GM12874 (cell line): Measurements from ENCODE around the gene ETNK1.

ENCODE experiments used
- TF ChIP-seq, protein P1 (sequence below): IDR thresholded peaks from 2 replicates; pipeline ENCODE4 v1.5.1; 2011; ENCODE audit warnings: low read depth, mild to moderate bottlenecking, control low read depth, low read length, moderate library complexity; ENCODE audit not compliant: insufficient read depth

The ETNK1 gene

DNA sequence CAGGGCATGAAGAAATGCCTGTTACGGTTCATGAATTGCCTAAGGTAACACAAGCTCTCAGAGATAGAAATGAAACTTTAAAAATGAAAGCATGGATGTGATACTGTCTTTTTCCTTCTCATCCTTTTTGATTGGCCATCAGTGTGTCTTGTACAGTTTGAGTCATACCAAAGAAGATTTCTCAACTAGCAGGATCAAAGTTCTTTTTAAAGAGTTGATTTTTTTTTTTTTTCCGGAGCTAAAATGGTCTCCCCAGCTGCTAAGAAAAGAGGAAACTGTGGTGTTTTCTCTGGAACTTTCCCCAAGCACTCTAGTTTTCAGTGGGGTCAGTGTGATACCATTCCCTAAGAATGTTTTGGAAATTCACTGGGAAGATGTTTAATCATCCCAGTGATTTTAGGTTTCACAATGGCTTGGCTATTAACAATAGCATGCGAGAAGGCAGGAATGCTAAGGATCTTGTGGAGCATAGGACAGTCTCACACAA lies 105.0 kb downstream of the ETNK1 start:
- TF ChIP-seq, protein P1, sequence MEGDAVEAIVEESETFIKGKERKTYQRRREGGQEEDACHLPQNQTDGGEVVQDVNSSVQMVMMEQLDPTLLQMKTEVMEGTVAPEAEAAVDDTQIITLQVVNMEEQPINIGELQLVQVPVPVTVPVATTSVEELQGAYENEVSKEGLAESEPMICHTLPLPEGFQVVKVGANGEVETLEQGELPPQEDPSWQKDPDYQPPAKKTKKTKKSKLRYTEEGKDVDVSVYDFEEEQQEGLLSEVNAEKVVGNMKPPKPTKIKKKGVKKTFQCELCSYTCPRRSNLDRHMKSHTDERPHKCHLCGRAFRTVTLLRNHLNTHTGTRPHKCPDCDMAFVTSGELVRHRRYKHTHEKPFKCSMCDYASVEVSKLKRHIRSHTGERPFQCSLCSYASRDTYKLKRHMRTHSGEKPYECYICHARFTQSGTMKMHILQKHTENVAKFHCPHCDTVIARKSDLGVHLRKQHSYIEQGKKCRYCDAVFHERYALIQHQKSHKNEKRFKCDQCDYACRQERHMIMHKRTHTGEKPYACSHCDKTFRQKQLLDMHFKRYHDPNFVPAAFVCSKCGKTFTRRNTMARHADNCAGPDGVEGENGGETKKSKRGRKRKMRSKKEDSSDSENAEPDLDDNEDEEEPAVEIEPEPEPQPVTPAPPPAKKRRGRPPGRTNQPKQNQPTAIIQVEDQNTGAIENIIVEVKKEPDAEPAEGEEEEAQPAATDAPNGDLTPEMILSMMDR: no peak

GRCh38 chr12:22731236-22731635 lies 106.3 kb downstream of the ETNK1 start:
- TF ChIP-seq, protein P1: no peak

GRCh38 chr12:22733756-22734155 lies 108.8 kb downstream of the ETNK1 start:
- TF ChIP-seq, protein P1: no peak

- TF ChIP-seq, protein P1: no peak
Observed at GRCh38 chr12:22738945-22739344, 114.0 kb downstream of the ETNK1 start.
